K562 (cell line): ENCODE data around the gene HARS1. TPM values are rescaled to one million over a fixed set of nuclear protein-coding genes. Genes with fewer than 3 reads are reported as not detected.
A peak's percentile ranks its signal among the peaks of the same experiment; 100 is the strongest.

Experiments
- CCAR2 ChIP-seq: fragments of 200-400 bp; formaldehyde crosslinking; IDR thresholded peaks from 2 replicates; pipeline ENCODE4 v1.6.1; 2017; ENCODE audit warnings: mild to moderate bottlenecking, low read depth, low read length
- EZH2 ChIP-seq: IDR thresholded peaks from 2 replicates; pipeline ENCODE4 v1.6.1; 2012; ENCODE audit warnings: low read depth, mild to moderate bottlenecking, inconsistent platforms, low read length, borderline replicate concordance
- FOXA1 ChIP-seq: fragments of 450-650 bp; IDR thresholded peaks from 2 replicates; pipeline ENCODE4 v1.6.1; 2016; ENCODE audit warnings: mild to moderate bottlenecking, borderline replicate concordance
- GABPB1 ChIP-seq: sonication (generic); formaldehyde crosslinking; IDR thresholded peaks from 2 replicates; pipeline ENCODE4 v1.8.0; 2022; ENCODE audit warnings: mild to moderate bottlenecking, missing genetic modification reagents
- KDM5B ChIP-seq: fragments of 200-600 bp; sonication (generic); IDR thresholded peaks from 2 replicates; pipeline ENCODE4 v1.6.1; 2012; ENCODE audit warnings: low read depth, mild to moderate bottlenecking, moderate library complexity, low read length, control low read depth, inconsistent platforms; ENCODE audit not compliant: insufficient replicate concordance
- MYBL2 ChIP-seq, 2 experiments: fragments of 450-650 bp in 1 of 2; sonication (generic) in 1 of 2; formaldehyde crosslinking in 1 of 2; IDR thresholded peaks; 2 replicates each; pipeline versions ENCODE4 v1.6.1 to v1.8.1; 2017 to 2022; ENCODE audit warnings: borderline replicate concordance in 1 of 2, inconsistent platforms in 1 of 2, low read depth in 1 of 2, mild to moderate bottlenecking in 1 of 2, missing genetic modification reagents in 1 of 2, moderate library complexity in 1 of 2
- PML ChIP-seq: IDR thresholded peaks from 2 replicates; pipeline ENCODE4 v1.6.1; 2012; ENCODE audit warnings: low read length, inconsistent platforms
- ZKSCAN8 ChIP-seq: fragments of 200-800 bp; sonication (Bioruptor generic); IDR thresholded peaks from 2 replicates; pipeline ENCODE4 v1.6.1; 2016; ENCODE audit warnings: missing genetic modification characterization, missing compliant biosample characterization
- ZNF184 ChIP-seq: sonication (generic); formaldehyde crosslinking; IDR thresholded peaks from 2 replicates; pipeline ENCODE4 v1.5.0; 2020; ENCODE audit warnings: missing genetic modification reagents
- ZNF764 ChIP-seq: fragments of 250-450 bp; sonication (Bioruptor Pico); IDR thresholded peaks from 2 replicates; pipeline ENCODE4 v1.4.0; 2020; ENCODE audit warnings: low read depth, mild to moderate bottlenecking, moderate library complexity
- polyA plus RNA-seq, 8 experiments: library from polyadenylated mRNA; depleted of rRNA in 4 of 8; stranded (reverse) in 5 of 8; unstranded in 3 of 8; fragments of >200 nt; fragmentation: Nextera tagmentation in 2 of 8; fragmentation: Illumina TruSeq in 1 of 8; extraction: Ambion mirVana in 2 of 8; extraction: Trizol in 1 of 8; gene quantifications; 2 replicates each; pipeline versions ENCODE4 v1.2.1 to v1.2.3, GENCODE V29; 2011 to 2014; ENCODE audit warnings: inconsistent platforms in 1 of 8, missing spikeins in 1 of 8
- total RNA-seq, 7 experiments: library from RNA; depleted of rRNA in 6 of 7; stranded (reverse); fragments of >200 nt in 6 of 7; fragmentation: Illumina TruSeq in 2 of 7; extraction: Trizol in 2 of 7; gene quantifications; 2 replicates each; pipeline versions ENCODE4 v1.2.1 to v1.2.3, GENCODE V29; 2011 to 2021; ENCODE audit warnings: low replicate concordance in 1 of 7
- TF ChIP-seq, protein P1 (sequence below): fragments of 250-450 bp; sonication (Bioruptor Pico); IDR thresholded peaks from 2 replicates; pipeline ENCODE4 v1.8.0; 2021; ENCODE audit warnings: mild to moderate bottlenecking, moderate library complexity
- TF ChIP-seq, protein P2 (sequence below): fragments of 250-450 bp; sonication (Bioruptor Pico); IDR thresholded peaks from 2 replicates; pipeline ENCODE4 v1.5.0; 2021; ENCODE audit warnings: mild to moderate bottlenecking, borderline replicate concordance
- TF ChIP-seq, protein P3 (sequence below): sonication (generic); formaldehyde crosslinking; IDR thresholded peaks from 2 replicates; pipeline ENCODE4 v1.8.0; 2022; ENCODE audit warnings: missing genetic modification reagents, mild to moderate bottlenecking, borderline replicate concordance
- TF ChIP-seq, protein P4 (sequence below): fragments of 250-450 bp; sonication (Bioruptor Pico); IDR thresholded peaks from 2 replicates; pipeline ENCODE4 v1.5.0; 2022; ENCODE audit warnings: mild to moderate bottlenecking

Gene HARS1
- total and polyA plus RNA-seq, 9 of the 15 experiments (the other 6 are each of a cell fraction or from before 2014, with no cell fraction given): 13.5 to 88.5 (median 75.2) TPM

DNA sequence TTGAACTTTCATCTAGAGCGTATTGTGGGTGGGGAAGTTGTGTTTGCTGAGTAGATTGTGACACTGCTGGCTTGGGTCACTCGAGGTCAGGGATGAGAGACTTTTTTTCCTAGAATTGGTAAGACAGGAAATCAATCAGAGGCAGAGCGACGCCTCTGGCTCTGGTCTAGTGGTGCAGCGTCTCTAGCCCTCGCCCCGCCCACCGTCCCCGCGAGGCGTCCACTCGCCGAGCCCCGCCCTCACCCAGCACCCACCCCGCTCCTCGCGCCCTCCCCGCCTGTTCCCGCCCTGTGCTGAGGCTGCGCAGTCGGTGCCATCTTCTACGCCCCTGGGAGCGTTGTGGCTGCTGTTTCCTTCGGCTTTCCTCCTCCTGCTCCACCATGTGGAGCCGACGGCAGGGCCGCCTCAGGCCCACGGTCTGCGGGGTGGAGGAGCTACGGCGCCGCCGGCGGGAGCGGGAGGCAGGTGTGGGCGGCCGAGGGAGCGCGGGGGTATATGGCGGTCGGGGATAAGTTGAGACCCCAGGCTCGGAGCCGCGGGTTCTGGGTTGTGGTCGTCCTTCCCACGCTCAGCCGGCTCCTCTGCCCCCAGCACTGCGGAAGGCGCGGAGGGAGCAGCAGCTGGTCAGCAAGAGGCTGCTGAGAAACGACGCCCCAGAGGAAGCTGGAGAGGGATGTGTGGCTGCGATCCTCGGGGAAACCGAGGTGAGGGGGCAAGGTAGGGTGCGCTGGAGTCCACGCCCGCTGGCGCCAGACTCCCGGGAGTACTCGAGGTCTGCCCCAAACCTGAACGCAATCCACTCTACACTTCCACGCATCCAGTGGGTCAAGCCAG lies 51.8 kb downstream of the HARS1 start, which contains the start of gene TMCO6 (continued):
- TF ChIP-seq, protein P1, sequence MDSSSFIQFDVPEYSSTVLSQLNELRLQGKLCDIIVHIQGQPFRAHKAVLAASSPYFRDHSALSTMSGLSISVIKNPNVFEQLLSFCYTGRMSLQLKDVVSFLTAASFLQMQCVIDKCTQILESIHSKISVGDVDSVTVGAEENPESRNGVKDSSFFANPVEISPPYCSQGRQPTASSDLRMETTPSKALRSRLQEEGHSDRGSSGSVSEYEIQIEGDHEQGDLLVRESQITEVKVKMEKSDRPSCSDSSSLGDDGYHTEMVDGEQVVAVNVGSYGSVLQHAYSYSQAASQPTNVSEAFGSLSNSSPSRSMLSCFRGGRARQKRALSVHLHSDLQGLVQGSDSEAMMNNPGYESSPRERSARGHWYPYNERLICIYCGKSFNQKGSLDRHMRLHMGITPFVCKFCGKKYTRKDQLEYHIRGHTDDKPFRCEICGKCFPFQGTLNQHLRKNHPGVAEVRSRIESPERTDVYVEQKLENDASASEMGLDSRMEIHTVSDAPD: no peak
- TF ChIP-seq MYBL2 (IDR thresholded peaks at IDR 0.05; ENCODE audit: low read depth) (no peak), MYBL2 (CRISPR knock-in tag; IDR thresholded peaks at IDR 0.05; ENCODE audit: borderline replicate concordance) (no peak), PML (peak; percentile 72), KDM5B (peak; percentile 91), EZH2 (no peak), ZNF184 (CRISPR knock-in tag) (no peak), CCAR2 (no peak), GABPB1 (CRISPR knock-in tag) (peak; percentile 81), ZNF764 (CRISPR knock-in tag) (no peak), FOXA1 (no peak), ZKSCAN8 (CRISPR knock-in tag) (no peak)
- TF ChIP-seq, protein P2, sequence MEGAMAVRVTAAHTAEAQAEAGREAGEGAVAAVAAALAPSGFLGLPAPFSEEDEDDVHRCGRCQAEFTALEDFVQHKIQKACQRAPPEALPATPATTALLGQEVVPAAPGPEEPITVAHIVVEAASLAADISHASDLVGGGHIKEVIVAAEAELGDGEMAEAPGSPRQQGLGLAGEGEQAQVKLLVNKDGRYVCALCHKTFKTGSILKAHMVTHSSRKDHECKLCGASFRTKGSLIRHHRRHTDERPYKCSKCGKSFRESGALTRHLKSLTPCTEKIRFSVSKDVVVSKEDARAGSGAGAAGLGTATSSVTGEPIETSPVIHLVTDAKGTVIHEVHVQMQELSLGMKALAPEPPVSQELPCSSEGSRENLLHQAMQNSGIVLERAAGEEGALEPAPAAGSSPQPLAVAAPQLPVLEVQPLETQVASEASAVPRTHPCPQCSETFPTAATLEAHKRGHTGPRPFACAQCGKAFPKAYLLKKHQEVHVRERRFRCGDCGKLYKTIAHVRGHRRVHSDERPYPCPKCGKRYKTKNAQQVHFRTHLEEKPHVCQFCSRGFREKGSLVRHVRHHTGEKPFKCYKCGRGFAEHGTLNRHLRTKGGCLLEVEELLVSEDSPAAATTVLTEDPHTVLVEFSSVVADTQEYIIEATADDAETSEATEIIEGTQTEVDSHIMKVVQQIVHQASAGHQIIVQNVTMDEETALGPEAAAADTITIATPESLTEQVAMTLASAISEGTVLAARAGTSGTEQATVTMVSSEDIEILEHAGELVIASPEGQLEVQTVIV: no peak
- TF ChIP-seq, protein P3, sequence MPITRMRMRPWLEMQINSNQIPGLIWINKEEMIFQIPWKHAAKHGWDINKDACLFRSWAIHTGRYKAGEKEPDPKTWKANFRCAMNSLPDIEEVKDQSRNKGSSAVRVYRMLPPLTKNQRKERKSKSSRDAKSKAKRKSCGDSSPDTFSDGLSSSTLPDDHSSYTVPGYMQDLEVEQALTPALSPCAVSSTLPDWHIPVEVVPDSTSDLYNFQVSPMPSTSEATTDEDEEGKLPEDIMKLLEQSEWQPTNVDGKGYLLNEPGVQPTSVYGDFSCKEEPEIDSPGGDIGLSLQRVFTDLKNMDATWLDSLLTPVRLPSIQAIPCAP (CRISPR knock-in tag): no peak
- TF ChIP-seq, protein P4, sequence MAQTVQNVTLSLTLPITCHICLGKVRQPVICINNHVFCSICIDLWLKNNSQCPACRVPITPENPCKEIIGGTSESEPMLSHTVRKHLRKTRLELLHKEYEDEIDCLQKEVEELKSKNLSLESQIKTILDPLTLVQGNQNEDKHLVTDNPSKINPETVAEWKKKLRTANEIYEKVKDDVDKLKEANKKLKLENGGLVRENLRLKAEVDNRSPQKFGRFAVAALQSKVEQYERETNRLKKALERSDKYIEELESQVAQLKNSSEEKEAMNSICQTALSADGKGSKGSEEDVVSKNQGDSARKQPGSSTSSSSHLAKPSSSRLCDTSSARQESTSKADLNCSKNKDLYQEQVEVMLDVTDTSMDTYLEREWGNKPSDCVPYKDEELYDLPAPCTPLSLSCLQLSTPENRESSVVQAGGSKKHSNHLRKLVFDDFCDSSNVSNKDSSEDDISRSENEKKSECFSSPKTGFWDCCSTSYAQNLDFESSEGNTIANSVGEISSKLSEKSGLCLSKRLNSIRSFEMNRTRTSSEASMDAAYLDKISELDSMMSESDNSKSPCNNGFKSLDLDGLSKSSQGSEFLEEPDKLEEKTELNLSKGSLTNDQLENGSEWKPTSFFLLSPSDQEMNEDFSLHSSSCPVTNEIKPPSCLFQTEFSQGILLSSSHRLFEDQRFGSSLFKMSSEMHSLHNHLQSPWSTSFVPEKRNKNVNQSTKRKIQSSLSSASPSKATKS: no peak
